Lower leg skin (tissue), 3 donors: Measurements from ENCODE around the gene SLC25A6.

Experiments
- CTCF ChIP-seq, 3 donors: fragments of 450-650 bp; IDR thresholded peaks; one replicate each; pipeline ENCODE4 v1.5.1; 2016; ENCODE audit warnings: antibody characterized with exemption in 3 of 3, mild to moderate bottlenecking in 3 of 3, moderate library complexity in 2 of 3
- POLR2A ChIP-seq, 2 donors: fragments of 450-650 bp; IDR thresholded peaks; one replicate each; pipeline ENCODE4 v1.6.1; 2016 to 2017; ENCODE audit warnings: antibody characterized with exemption in 2 of 2, mild to moderate bottlenecking in 1 of 2, moderate library complexity in 1 of 2

GRCh38 chrX:1384658-1385252 lies 7.2 kb downstream of the SLC25A6 start:
- TF ChIP-seq CTCF (IDR thresholded peaks at IDR 0.05): no peak
- no peak for TF ChIP-seq POLR2A (IDR thresholded peaks at IDR 0.05)
